Measurements from ENCODE around the gene CACNA1E.

CACNA1E gene

DNA sequence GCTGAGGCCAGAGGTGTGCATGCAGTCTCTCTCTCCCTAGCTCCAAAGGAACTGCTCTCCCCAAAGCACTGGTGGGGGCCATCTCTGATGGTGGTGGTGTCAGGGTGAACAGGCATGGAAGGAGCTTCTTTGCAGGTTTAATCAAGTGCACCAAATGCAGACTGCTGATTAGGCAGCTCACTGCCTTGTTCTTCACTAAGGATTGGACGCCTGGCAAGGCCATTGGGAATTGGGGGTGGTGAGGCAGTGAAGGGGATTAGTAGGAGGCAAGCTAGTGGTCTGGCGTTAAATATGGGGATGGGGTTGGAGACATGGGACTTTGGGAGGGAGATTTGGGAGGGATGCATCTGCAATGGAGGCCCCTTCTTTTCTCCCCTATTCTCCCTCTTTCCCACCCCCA is 1.5 kb downstream of the CACNA1E start:
- DNase-seq (ENCODE audit: low read depth in 2 of 2) = no peak

- DNase-seq (ENCODE audit: low read depth in 2 of 2) = peak; percentile 11 to 21
Measured at GRCh38 chr1:181485287-181486097, 2.2 kb downstream of the CACNA1E start.

GRCh38 chr1:181486098-181486420 is 2.7 kb downstream of the CACNA1E start:
- no peak for DNase-seq (ENCODE audit: low read depth in 2 of 2)

DNA sequence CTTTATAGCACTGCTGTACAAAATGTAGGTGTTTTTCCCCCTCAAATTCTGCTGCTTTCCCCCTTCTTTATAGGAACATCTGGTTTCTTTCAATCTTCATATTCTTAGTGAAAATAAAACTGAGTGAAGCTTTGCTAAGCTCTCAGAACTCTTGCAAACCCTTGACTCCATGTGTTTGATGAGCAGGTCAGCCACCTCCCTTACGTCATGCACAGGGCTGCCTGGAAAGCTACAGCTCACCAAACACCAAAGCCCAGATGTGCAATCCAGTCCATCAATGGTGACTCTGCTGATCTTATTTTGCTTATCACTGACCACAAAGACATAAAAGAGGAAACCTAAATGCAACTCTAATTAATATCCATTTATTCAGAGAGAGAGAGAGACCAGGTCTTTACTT is 5.5 kb downstream of the CACNA1E start:
- no peak for DNase-seq (ENCODE audit: low read depth in 2 of 2)

GRCh38 chr1:181490276-181490675 is 7.0 kb downstream of the CACNA1E start:
- DNase-seq (ENCODE audit: low read depth in 2 of 2) = no peak

DNA sequence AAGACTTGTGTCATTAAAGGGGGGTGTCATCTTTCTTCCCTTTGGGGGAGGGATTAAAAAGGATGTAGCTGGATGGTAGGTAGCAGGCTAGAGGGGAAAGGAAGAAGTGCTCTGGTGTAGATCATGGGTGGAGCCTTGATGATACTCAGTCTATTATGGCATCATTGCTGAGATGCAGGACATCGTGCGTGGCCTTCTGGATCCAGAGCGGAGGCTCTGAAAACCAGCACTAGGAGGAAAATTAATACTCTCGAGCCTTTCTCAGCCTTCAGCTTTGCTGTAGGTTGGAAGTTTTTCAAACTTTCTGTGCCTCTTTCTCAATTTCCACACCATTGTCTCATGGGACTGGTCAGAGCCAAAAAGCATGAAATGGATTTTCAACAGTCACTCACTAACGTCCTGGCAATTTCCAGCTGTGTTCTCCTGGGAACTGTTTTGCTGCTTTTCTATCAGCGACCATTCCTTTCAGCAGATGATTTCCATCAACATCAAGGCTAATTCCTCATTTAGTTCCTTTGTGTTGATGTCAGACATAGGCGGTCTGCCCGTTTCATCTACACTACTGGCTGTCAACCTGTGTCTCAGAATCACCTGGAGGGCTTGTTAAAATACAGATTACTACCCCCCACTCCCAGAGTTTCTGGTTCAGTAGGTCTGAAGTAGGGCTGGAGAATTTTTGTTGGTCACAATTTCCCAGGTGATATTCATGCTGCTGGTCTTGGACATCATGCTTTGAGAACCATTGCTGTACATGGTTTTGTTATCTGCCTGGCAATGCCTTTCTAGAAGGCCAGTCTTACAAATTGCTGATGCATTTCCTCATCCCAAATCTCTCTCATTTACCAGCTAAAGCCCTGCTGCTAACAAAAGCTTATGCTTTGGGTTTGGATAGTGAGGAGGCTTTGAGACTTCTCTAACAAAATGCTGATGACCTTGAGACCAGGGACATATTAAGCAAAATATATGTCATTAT is 7.7 kb downstream of the CACNA1E start:
- no peak for DNase-seq (ENCODE audit: low read depth in 2 of 2)

DNA sequence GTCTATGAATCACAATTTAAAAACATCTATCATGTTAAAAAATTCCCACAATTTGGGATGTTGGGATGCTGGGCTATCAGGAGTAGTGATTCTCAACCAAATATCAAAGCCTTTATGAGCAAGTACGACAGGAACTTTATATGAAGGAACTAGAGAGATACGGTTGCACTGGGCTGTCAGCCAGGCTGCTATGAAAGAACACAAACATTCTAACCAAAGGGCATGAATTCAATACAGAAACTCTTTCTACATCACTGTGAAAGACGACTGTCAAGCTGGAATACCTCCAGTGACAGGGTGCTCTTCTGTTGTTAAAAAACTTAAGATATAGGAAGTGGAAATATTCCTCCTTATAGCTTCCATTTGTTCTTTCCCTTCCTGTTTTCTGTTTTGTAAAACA is 9.8 kb downstream of the CACNA1E start:
- DNase-seq (ENCODE audit: low read depth in 2 of 2) = no peak

- no peak for DNase-seq (ENCODE audit: low read depth in 2 of 2)
Measured at GRCh38 chr1:181493885-181494284, 10.6 kb downstream of the CACNA1E start.

DNA sequence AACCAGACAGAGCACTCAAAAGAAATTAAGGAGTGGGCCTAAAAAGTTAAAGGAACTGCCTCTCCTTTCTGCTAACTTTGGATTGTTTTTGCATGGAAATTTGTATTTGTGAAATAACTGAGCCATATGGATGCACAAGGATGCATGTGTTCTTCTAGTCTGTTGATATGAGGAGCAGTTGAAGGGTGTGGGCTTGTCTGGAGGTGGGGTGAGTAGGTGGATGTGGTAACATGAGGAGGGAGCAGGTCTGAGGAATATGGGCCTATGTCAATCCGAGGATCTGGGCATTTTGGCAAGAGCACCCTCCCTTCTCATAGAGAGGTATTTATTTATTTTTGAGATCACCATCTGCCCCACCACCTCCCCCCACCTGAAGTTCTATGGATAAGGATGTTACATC is 13.4 kb downstream of the CACNA1E start:
- no peak for DNase-seq (ENCODE audit: low read depth in 2 of 2)

DNA sequence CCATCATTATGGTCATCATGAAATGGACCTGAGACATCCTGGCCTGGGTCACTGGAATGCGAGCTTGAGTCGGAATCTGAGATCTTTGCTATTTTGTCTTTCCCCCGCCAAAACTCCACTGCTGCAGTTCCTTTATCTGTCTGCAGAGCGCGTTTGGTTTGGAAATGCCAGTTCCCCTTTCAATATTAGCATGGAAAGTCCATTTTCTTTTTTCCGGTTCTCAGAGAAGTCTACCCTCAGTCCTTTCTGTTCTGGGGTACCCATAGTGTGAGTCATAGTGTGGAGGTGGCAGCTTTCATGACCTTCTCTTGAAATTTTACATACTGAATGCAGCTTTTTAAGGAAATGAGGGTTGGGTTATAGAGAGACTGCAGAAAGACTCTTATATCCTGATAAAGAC is 14.6 kb downstream of the CACNA1E start:
- no peak for DNase-seq (ENCODE audit: low read depth in 2 of 2)

DNA sequence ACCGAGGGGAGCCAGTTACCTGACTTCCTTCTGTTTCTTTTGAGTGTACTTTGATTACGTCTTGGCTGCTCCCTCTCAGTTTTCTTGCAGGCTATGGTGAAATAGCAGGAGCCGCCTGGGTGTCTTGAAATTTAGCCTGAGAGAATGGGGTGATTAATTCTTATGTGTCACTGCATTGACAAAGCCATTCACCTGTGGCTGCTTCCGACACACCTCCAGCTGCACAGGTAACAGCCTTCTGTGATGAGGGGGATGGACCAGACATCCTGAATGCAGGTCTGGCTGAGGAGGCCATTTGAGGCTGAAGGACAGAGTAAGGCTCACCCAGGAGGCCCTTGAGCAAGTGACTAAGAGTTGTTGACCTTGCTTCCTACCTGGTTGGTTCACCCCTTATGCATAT is 16.5 kb downstream of the CACNA1E start:
- no peak for DNase-seq (ENCODE audit: low read depth in 2 of 2)

GRCh38 chr1:181500636-181501035 is 17.3 kb downstream of the CACNA1E start:
- DNase-seq (ENCODE audit: low read depth in 2 of 2) = no peak

DNA sequence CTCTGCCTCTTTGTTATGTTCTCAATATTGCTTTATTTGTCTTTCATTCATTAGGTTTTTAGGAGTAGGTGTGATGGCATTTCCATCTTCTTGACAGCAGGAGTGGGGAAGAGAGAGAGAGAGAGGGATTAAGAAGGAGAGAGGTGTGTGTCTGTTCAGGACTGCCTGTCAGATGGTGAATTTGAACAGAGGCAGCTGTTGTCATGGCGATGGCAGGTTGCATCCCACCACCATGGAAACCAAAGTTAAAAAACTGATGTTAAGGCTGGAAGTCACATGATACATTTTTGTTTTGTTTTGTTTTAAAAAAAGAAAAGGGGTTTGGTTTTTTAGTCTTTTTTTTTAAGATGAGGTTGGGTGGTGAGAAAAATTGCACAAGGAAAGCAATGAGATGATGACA is 18.3 kb downstream of the CACNA1E start:
- no peak for DNase-seq (ENCODE audit: low read depth in 2 of 2)

- DNase-seq (ENCODE audit: low read depth in 2 of 2) = no peak
Measured at GRCh38 chr1:181503171-181503810, 20.0 kb downstream of the CACNA1E start.

DNA sequence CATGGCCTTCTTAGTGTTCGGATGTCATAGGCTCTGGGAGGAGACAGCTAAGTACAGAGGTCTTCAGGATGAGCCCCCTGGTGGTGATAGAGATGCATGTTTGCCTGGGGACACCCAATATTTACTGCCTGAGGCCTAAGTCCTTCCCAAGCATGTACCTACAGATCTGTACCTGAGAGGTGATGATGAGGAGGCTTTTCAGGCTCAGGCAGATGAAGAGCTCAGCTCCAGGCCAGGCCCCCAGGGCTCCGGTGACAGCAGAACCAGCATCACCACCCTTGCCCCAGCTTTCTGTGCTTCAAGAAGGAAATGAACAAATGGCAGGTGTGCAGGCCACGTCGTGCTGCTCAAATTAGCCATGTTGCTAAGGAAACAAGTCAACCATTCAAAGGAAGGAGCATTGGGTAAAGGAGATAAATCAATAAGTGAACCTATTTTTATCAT is 21.1 kb downstream of the CACNA1E start:
- no peak for DNase-seq (ENCODE audit: low read depth in 2 of 2)

- no peak for DNase-seq (ENCODE audit: low read depth in 2 of 2)
Measured at GRCh38 chr1:181506563-181507353, 23.4 kb downstream of the CACNA1E start.

DNA sequence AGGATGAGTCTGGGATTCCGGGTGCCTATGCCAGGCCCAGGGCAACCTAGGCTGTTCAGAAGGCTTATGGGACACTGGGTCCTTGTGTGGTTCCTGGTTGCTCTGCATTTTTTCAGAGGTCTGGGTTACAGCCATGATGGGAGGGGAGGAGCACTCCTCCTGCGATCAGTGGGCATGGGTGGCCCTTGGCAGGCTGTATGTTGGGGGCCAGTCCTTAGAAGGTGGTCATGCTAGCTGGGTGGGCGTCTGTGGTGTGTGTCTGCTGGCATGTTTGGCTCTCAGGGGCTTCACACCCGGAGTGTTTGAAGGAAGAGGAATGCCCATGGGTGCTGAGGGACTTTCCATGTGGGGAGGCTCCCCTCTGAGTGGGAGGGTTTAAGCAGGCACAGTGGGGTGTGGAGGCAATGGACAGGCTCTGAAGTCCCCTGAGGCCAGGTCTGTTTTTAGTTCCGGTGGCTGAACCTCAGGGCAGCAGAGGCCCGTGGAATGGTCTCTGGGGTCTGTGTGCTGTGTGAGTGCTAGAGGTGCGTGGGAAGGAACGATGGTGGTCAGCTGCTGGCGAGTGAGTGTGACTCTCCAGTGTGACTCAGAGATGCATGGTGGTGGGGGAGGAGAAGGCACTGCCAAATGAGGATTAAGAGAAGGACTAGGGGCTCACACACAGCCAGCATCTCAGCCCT is 25.3 kb downstream of the CACNA1E start:
- no peak for DNase-seq (ENCODE audit: low read depth in 2 of 2)

DNA sequence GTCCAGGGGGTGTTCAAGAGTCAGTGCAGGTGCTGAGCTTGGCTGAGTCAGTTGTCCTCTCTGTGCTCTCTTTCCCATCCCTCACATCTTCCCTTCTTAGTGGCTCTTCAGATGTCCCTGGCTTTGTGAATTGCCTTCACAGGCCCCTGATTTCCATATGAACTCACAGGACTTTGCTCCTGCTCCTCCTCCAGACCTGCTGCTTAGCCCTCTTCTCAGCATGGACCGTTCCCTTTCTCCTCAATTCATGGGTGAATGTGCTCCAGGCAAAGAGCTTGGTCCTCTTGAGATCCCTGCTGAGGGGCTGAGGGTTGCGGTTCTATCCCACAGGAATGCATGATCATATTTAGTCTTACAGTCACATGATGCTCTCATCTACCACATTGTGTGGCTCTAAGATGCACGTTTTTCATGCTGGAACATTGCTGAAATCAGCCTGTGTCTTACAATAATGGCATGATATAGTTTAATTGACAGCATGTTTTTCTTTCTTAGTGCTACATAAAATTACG is 30.5 kb downstream of the CACNA1E start:
- DNase-seq (ENCODE audit: low read depth in 2 of 2) = no peak

- no peak for DNase-seq (ENCODE audit: low read depth in 2 of 2)
Measured at GRCh38 chr1:181514298-181515290, 31.3 kb downstream of the CACNA1E start.

DNA sequence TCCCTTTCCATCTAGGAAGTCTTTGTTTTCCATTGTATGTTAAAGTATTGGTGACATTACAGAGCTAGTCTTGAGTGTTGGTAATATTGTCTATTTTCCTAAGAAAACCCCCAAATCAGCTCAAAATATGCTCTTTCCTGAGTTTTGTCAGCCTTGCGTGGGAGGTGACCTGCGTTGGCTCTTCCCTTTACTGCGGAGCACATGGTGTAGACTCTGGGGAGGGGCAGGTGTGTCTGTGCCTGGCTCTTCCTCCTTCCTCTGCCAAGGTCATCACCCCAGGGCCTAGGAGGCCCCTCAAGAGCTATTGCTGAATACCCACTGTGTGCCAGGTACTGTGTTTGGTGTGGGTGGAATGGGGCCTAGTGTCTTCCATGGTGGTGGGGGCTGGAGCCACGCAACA is 33.4 kb downstream of the CACNA1E start:
- DNase-seq (ENCODE audit: low read depth in 2 of 2) = no peak
